ENCODE data around the gene TPH2.
A peak's percentile ranks its signal among the peaks of the same experiment; 100 is the strongest.

TPH2 gene

DNA sequence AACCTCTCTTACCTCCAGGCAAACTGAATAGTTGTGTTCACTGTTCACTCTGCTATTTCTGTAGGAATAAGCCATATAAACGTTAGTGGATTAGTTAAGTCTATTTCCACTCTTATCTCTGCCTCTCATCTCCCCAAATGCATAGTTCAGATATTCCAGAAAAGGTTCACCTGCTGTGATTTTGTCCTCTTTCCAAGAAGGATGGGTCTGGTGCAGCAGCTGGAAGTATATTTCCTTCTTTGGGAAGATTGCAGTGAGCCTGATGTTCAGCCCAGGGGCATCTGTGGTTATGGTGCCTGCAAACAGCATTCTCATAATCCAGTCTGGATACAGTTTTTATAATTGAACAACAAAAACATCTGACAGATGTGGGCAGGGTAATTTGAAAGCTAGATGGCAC is 97.7 kb downstream of the TPH2 start:
- DNase-seq (ENCODE audit: low read depth): no peak
- TF ChIP-seq, protein P1, sequence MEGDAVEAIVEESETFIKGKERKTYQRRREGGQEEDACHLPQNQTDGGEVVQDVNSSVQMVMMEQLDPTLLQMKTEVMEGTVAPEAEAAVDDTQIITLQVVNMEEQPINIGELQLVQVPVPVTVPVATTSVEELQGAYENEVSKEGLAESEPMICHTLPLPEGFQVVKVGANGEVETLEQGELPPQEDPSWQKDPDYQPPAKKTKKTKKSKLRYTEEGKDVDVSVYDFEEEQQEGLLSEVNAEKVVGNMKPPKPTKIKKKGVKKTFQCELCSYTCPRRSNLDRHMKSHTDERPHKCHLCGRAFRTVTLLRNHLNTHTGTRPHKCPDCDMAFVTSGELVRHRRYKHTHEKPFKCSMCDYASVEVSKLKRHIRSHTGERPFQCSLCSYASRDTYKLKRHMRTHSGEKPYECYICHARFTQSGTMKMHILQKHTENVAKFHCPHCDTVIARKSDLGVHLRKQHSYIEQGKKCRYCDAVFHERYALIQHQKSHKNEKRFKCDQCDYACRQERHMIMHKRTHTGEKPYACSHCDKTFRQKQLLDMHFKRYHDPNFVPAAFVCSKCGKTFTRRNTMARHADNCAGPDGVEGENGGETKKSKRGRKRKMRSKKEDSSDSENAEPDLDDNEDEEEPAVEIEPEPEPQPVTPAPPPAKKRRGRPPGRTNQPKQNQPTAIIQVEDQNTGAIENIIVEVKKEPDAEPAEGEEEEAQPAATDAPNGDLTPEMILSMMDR (IDR thresholded peaks at IDR 0.05; ENCODE audit: low read length, missing control alignments): no peak

DNA sequence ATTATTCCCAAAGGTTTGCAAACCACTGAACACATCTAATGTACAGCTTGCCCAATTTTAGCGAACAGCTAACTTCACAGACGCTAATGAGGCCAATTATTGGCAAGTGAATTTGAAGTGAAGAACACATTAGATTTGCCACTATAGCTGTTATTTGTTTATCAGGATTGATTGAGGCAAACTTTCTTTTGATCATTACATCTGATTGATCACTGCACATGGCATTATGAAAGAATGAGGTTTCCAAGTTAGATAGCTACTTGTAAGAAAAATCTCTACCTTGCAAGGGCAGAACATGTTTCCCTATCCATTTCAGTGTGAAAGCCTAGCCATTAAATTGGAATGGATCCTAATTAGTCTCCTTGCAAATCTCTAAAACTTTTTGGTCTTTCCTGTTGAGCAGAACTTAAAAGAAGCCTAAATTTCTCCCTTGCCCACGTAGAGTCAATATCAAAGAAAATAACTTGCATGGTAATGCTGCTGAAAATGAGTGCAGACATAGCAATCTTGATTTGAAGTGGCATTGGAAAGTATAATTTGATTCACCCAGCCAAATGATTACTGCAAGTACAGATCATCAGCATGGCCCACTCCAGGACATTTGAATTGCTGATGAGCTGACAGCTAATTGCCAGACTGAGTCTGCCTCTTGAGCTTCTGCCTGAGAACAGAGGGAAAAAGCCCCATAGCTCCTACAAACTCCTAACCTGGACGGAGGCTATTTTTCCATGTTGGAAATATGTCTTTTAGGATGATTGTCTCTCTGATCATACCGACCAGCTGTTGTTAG is 98.6 kb downstream of the TPH2 start:
- TF ChIP-seq, protein P1 (IDR thresholded peaks at IDR 0.05; ENCODE audit: low read length, missing control alignments): no peak
- no peak for DNase-seq (ENCODE audit: low read depth)
- H3K4me3 ChIP-seq (replicated peaks; ENCODE audit: low read depth, low read length): no peak overlapping the region

More for the DNA sequence above, 97.7 kb downstream of the TPH2 start:
- no peak overlapping the region for H3K4me3 ChIP-seq (replicated peaks; ENCODE audit: low read depth, low read length)

DNA sequence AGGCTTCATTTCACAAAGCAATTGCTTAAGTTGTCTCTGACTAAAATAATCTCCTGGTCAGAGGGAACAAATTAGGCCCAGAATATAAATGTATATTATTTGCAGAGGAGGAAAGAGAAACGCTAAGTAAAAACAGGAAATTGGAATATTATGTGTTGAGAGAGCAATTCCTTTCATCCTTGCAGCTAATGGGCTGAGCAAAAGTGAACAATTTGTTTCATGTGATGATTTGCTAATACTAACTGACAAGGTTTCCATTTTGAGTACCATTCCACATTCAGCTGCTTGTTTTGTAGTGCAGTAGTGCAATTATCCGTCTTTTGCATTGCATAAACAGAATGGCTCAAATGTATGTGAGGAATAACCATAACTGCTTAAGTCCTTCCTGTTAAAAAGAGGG is 103.2 kb downstream of the TPH2 start:
- H3K4me3 ChIP-seq (replicated peaks; ENCODE audit: low read depth, low read length): no peak overlapping the region
- DNase-seq (ENCODE audit: low read depth): no peak
- TF ChIP-seq, protein P1 (IDR thresholded peaks at IDR 0.05; ENCODE audit: low read length, missing control alignments): no peak

DNA sequence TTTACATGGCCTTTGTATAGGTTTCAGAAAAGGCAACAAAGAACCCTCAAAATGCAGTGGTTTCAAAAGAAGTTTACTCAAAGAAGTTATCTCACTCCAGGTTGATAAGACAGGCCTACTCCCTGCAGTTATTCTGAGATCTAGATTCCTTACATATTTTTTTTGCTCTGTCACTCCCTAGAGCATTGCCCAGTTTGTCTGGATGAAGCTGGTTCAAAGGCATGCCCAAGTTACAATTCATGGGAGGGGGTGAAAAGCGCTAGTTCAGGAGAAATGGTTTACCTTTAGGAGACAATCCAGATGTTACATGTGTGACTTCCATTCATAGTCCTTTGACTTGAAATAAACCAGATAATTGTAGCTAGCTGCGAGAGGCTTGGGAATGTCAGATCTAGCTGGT is 115.0 kb downstream of the TPH2 start:
- TF ChIP-seq, protein P1 (IDR thresholded peaks at IDR 0.05; ENCODE audit: low read length, missing control alignments): no peak
- H3K4me3 ChIP-seq (replicated peaks; ENCODE audit: low read depth, low read length): no peak overlapping the region
- DNase-seq (ENCODE audit: low read depth): peak; percentile 3

DNA sequence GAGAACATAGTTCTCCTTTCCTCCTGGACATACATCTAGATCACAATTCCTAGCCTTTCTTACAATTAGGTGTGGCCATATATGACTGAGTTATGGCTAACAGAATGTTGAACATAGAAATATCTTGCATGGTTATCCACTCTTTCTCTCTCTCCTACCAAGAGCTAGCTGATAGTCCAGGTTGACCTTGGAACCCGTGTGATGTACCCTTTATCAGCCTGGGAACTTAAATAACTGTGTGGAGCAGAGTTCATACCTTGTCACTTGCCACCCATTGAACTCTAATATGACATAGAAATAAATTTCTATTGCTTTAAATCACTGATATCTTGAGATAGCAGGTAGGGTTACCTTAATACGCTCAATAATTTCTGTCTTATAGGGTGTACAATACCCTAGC is 115.9 kb downstream of the TPH2 start:
- TF ChIP-seq, protein P1 (IDR thresholded peaks at IDR 0.05; ENCODE audit: low read length, missing control alignments): no peak
- DNase-seq (ENCODE audit: low read depth): no peak
- no peak overlapping the region for H3K4me3 ChIP-seq (replicated peaks; ENCODE audit: low read depth, low read length)

DNA sequence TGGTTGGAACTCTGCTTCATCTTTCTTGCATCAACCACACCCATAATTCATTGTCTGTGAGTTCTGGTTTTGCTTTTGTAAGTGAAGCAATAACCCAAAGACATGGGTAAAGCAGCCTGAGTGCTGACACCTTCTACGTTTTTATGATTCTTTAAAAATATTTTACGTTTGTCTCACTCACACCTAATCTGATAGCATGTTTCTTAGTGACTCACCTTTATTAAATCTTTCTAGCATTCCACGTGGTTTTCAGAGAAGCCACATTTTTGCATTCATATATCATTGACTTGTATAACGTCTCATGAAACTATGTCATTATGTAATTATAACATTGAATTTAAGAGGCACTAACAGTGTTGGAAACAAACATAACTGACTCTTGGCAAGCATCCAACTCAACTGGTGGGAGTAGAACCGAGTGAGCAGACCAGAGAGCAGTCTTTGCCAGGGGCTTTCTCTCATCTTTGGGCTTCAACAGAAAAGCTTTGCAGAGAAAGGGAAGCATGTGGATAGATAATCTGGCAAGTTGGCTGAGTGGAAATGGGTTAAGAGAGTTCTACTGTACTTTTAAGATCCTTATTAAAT is 118.8 kb downstream of the TPH2 start:
- no peak overlapping the region for H3K4me3 ChIP-seq (replicated peaks; ENCODE audit: low read depth, low read length)
- TF ChIP-seq, protein P1 (IDR thresholded peaks at IDR 0.05; ENCODE audit: low read length, missing control alignments): no peak
- peak; percentile 13 for DNase-seq (ENCODE audit: low read depth)

All from fibroblast of pulmonary artery (primary cell).